H54 (cell line): ENCODE data around the gene MIEF2.

Experiments
- DNase-seq: peaks from one replicate; pipeline ENCODE4 v3.0.0; 2011; ENCODE audit warnings: low spot score, mixed read lengths; ENCODE audit not compliant: insufficient read length
- FAIRE-seq: peaks from 3 replicates; lab custom pipeline; 2011; peaks lifted over from hg19 to GRCh38; lab: Jason Lieb, UNC
- POLR2A ChIP-seq: IDR thresholded peaks from 2 replicates; pipeline ENCODE4 v1.6.1; 2011; ENCODE audit warnings: low read depth, mild to moderate bottlenecking, low read length

MIEF2 gene

DNA sequence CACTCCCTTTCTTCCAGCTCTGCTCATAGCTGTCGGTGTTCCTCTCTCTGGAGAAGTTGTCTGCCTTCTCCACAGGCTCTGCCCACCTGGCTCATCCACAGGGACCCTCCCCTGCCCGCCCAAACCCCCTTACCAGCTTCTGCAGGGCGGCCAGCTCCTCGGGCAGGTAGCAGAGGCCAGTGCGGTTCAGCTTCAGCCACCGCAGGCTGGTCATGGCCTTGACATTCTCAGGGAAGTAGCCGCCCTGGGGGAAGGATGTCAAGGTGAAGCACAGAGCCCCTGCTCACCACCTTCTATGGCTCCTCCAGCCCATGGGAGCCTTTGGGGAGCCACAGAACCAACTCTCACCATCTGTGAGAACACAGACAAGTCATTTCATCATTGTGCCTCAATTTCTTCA lies 3.7 kb upstream of the MIEF2 start:
- no peak for TF ChIP-seq POLR2A
- DNase-seq (no peak), FAIRE-seq (no peak)

DNA sequence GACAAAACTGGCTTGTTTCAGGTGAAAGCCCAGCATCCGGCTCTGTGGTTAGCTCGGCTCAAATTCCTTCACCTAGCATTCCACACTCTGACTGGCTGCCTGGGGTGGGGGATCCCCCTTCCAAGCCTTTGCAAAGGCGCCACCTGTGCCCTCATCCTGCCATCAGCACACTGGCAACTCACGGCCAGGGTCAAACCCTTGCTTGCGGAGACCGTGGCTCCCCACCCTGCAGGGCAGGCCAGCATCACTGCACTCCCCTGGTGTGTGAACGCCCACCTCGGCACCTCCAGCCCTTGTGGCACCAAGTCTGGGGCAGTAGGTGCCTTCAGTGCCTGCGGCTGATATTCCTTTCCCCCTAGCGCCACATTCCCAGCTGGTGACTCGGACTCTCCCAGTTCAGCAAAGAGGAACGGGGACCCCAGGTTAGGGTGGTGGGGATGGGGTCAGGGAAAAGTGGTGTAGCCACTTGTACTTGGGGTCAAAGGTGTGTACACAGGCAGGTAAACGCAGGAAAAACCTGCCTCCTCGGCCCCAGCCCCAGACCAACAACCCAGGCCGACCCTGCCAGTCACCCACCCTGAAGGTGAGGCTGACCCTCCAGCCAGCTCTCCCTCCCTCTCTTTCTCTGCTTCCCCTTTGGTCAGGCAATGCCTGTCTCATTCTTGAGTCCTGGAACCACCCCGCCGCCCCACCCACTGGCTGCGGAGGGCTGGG lies 3.0 kb upstream of the MIEF2 start:
- FAIRE-seq (no peak), DNase-seq (peak; percentile 88)
- TF ChIP-seq POLR2A, result no peak

DNA sequence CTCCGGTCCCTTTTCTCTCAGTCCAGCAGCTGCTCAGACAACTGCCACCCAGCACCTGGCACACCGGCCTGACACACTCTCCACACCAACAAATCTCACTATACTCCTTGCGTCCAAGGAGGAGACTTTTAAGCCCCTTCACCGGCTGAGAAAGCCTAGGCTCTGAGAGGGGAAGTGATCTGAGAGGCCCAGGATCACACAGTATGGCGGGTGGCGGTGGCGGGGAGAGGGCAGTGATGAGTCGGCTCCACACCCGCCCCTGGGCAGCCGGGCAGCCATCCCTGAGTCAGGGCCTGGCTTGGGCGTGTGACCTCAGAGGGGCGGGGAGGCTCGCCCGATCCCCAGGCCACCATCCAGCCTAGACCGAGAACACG lies 2.5 kb upstream of the MIEF2 start:
- DNase-seq (peak; percentile 100), FAIRE-seq (no peak)
- peak; percentile 19; the same call in 1 of the 2 replicates for TF ChIP-seq POLR2A

DNA sequence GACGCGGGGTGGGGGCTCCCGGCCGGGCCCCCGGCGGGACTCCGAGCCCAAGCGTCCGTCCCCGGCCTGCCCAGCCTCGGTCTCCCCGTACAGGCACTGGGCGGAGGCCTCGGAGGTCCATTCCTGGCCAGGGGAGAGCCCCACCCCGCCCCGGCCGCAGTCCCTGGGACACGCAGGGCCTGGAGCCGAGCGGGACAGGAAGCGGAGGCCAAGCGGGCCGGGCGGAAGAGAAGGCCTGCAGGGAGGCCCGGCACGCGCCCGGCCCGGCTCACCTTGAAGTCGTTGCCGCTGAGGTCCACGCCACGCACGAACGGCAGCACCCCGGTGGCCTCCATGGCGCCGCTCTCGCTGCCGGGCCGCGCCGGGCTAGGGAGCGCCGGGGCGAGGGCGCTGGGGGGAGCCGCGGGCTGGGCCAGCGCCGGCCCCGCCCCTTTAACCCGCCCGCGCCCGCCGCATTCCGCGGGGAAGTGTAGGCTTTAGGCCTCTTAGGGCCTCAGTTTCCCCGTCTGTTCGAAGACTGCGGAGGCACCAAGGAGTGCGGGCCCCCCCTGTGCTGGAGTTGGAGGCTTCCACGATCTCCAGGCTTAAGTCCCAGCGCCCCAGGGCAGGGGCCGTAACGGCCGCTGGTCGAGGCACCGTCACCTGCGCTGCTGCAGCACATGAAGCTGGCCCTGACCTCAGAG lies 2.0 kb upstream of the MIEF2 start, which contains the start of gene FLII:
TSS of gene FLII (minus strand) at position 383 of the 683 bp plus-strand sequence. CDS start at position 335, 48 bp downstream.
- DNase-seq, result no peak
- peak; percentile 95 for TF ChIP-seq POLR2A
- FAIRE-seq, result no peak

DNA sequence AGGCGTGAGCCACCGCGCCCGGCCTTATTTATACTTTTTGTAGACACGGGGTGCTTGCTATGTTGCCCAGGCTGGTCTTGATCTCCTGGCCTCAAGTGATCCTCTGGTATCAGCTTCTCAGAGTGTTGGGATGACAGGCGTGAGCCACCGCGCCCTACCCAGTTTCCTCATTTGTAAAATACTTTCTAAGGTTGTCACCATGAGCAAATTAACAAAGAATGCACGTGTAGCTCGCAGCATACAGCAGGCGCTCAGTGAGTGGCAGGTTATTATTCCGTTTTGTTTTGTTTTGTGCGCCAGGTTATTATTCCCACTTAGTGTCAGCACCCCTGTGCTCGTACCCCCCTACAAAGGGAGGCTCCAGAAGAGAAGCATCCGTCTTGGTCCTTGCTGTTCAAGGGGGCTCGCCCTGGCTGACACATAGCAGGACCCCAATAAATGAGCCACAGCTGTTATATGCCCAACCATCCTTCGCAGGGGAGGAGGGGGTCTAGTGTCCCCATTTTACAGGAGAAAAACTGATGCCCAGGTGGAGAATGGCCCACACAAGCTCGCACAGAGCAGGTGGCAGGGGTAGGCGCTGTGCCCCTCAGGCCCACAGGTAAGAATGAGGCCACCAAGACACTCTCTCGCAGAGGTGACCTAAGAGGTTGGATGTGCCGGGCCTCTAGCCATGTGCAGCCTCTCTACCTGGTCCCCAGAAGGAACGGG lies 686 bp upstream of the MIEF2 start:
- peak; percentile 81 for DNase-seq
- no peak for FAIRE-seq
- no peak for TF ChIP-seq POLR2A

DNA sequence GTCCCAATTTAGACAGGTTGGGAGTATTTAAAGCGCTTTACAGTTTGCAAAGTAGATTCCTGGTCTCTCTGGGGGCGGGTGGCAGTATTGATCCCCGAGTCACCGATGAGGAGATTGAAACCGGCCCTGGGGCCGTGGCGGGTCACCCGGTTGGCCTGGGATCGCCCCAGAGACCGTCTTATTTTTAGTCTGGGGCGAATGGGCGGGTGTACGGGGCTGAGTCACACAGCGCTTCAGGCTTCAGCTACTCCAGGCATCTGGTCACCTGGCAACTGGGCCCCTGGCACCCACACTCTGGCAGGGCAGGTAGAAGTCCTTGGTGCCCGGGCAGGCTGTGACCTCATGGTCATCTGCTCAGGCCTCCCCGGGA lies 669 bp downstream of the MIEF2 start:
- DNase-seq, result peak; percentile 99
- TF ChIP-seq POLR2A, result peak; percentile 34
- FAIRE-seq, result no peak

DNA sequence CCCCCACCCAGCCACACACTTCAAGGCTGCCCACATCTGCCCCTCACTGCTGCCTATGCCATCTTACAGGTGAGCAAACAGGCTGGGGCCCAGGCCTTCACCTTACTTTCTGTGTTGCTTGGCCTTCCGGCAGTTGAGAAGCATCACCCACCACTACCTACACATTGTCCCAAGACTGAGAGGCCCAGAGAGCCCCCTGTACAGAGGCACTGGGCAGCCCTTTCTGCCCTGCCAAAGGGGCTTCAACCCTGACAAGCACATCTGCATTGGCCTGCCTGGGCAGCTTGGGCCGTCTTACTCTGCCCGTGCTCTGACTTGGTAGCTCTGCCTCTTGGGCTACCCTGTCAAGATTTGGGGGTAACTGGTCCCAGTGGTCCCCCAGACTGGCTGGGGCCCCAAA lies 1.2 kb downstream of the MIEF2 start:
- FAIRE-seq (no peak), DNase-seq (no peak)
- no peak for TF ChIP-seq POLR2A

DNA sequence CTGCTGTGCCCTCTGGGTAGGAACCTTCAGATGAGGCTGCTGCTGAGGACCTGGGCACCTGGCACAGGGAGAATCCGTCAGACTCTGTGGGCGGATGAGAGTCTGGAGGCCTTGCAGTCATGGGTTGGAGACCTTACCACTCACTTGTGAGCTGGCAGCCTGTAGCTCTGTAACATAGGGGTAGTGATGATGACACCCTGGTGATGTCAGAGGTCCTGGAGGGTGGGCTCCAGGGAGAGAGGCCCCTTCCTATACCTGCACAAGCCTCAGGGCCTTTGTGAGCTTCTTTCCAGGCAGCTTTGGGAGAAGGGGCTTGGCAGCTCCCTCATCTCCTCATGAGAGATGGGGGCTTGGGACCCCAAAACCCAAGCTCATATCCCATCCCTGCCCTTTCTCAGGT lies 1.6 kb downstream of the MIEF2 start:
- no peak for DNase-seq
- no peak for TF ChIP-seq POLR2A
- no peak for FAIRE-seq

DNA sequence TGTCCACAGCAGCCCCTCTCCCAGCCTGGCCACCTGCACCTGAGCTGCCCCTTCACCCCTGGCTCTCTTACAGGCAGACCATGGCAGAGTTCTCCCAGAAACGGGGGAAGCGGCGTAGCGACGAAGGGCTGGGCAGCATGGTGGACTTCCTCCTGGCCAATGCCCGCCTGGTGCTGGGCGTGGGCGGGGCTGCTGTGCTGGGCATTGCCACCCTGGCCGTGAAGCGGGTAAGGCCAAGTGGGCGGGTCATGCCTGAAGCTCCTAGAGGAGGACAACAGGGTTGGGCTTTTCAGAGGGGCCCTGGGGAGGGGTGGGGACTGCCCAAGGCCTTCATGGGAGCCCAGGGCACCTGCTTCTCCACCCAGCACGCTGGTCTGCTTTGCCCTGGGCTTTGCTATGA lies 2.2 kb downstream of the MIEF2 start:
- no peak for TF ChIP-seq POLR2A
- no peak for DNase-seq
- no peak for FAIRE-seq

DNA sequence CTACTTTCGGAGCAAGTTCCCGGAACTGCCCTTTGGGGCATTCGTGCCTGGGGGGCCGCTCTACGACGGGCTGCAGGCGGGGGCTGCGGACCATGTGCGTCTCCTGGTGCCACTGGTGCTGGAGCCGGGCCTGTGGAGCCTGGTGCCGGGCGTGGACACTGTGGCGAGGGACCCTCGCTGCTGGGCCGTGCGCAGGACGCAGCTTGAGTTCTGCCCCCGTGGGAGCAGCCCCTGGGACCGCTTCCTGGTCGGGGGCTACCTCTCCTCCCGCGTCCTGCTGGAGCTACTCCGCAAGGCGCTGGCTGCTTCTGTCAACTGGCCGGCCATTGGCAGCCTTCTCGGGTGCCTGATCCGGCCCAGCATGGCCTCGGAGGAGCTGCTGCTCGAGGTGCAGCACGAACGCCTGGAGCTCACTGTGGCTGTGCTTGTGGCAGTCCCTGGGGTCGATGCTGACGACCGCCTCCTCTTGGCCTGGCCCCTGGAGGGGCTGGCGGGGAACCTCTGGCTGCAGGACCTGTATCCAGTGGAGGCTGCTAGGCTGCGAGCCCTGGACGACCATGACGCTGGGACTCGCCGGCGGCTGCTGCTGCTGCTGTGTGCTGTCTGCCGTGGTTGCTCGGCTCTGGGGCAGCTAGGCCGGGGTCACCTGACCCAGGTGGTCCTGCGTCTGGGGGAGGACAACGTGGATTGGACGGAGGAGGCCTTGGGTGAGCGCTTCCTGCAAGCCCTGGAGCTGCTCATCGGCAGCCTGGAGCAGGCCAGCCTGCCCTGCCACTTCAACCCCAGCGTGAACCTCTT lies 3.6 kb downstream of the MIEF2 start:
- DNase-seq (no peak), FAIRE-seq (no peak)
- no peak for TF ChIP-seq POLR2A

DNA sequence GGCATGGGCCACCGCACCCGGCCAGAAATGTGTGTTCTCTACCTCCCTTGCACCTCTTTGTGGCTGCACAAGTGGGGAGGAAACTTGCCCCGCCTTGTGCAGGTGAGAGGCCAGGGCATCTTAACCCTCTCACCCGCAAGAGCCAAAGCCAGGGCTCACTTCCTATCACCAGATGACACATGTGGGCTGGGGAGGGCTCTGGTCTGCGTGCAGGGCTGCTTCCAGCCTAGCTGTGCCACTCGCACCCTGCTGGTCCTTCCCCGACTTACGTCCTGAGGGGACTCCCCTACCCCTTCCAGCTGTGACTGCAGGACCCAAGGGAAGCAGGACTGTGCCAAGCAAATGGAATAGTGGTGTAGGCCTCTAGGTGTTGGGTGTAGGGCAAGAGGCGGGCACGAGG lies 6.9 kb downstream of the MIEF2 start:
- no peak for DNase-seq
- no peak for FAIRE-seq
- TF ChIP-seq POLR2A, result no peak

DNA sequence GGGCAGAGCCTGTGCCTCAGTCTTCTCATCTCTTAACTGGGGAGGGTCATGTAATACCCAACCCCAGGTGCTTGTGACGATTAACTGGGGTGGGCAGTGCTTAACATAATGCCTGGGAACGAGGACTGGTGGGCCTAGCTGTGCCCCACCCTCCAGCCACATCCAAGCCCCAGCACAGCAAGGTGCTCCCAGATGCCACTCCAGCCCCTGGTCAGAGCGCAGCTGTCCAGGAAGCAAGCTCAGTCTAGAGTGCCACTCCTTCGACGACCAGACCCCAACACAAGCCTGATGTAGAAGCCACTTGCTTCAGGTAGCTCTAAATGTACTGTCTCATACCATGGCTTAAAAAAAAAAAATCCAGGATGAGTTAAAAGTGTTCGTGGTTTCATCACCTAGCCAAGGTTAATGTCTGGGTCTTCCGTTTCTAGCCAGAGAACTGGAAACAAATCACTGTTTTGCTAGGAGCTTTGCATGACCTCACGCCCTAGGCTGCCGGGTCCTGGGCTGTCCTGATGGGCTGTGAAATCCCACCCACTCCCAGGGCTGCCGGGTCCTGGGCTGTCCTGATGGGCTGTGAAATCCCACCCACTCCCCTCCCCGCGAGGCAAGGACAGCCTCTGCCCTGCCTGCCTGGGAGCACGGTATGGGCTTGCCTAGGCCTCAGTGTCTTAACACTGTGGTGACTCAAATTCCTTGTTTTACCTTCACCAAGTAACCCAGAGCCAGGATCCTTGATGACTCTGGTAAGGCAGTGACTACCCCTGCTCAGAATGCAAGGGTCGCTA lies 7.7 kb downstream of the MIEF2 start:
- no peak for TF ChIP-seq POLR2A
- DNase-seq (peak; percentile 66), FAIRE-seq (no peak)
